ENCODE data around the gene ZNF124. TPM values are rescaled to one million over a fixed set of nuclear protein-coding genes. Genes with fewer than 3 reads are reported as not detected.

Gene ZNF124
- polyA plus RNA-seq, 1 donor from 2014 or later, result 23.6 TPM

DNA sequence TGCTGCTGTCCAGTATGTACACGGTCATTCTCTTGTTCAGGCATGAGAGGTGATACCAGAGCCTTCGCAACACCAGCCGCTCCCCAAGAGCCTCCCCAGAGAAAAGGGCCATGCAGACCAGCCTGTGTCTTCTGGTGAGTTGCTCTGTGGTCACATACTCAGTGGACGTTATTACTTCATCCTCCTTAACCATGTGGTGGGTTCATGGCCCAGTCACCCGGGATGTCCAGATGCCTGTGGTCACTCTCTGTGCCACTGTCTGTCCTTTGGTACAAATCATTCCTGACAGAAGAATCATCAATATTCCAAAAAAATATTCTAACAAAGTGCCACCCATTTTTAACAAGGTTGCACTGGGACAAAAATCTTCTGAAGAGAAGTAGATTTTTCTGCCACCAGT is 8.8 kb upstream of the ZNF124 start:
- Histone ChIP-seq H3K4me3 (ENCODE audit: low read length) (no peak overlapping the region), H3K27me3 (ENCODE audit: insufficient read depth, low read depth, low read length) (no peaks in the 10 kb centered on the region), H3K36me3 (ENCODE audit: insufficient read depth, low read length) (no peaks in the 10 kb centered on the region), H3F3A (ENCODE audit: insufficient read depth, low read length, poor library complexity, severe bottlenecking) (no peaks in the 10 kb centered on the region), H3K27ac (ENCODE audit: low read length) (no peak overlapping the region), H2AFZ (ENCODE audit: low read depth, low read length) (no peak overlapping the region), H3K4me2 (ENCODE audit: low read length) (no peak overlapping the region), H3K79me2 (replicated peaks; ENCODE audit: insufficient read depth, low read length) (no peaks in the 10 kb centered on the region), H3K9me2 (ENCODE audit: insufficient read depth, low read length) (no peaks in the 10 kb centered on the region), H4K20me1 (ENCODE audit: insufficient read depth) (no peaks in the 10 kb centered on the region), H3K9me3 (ENCODE audit: low read length) (no peaks in the 10 kb centered on the region), H3K9ac (ENCODE audit: low read length) (no peak overlapping the region)
- no peak for TF ChIP-seq TAF1 (IDR thresholded peaks at IDR 0.05; ENCODE audit: low read depth)
- TF ChIP-seq, protein P1, sequence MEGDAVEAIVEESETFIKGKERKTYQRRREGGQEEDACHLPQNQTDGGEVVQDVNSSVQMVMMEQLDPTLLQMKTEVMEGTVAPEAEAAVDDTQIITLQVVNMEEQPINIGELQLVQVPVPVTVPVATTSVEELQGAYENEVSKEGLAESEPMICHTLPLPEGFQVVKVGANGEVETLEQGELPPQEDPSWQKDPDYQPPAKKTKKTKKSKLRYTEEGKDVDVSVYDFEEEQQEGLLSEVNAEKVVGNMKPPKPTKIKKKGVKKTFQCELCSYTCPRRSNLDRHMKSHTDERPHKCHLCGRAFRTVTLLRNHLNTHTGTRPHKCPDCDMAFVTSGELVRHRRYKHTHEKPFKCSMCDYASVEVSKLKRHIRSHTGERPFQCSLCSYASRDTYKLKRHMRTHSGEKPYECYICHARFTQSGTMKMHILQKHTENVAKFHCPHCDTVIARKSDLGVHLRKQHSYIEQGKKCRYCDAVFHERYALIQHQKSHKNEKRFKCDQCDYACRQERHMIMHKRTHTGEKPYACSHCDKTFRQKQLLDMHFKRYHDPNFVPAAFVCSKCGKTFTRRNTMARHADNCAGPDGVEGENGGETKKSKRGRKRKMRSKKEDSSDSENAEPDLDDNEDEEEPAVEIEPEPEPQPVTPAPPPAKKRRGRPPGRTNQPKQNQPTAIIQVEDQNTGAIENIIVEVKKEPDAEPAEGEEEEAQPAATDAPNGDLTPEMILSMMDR (IDR thresholded peaks at IDR 0.05; ENCODE audit: poor library complexity, severe bottlenecking), result no peak
- no peak for TF ChIP-seq EZH2 (IDR thresholded peaks at IDR 0.05; ENCODE audit: borderline replicate concordance, insufficient read depth, low read length, poor library complexity, severe bottlenecking)
- TF ChIP-seq EP300 (conservative IDR thresholded peaks at IDR 0.05; ENCODE audit: poor library complexity, severe bottlenecking), result no peak
- no peak for TF ChIP-seq POLR2AphosphoS5 (IDR thresholded peaks at IDR 0.05)
- no peak for TF ChIP-seq RAD21 (conservative IDR thresholded peaks at IDR 0.05)
- no peak for TF ChIP-seq MXI1 (conservative IDR thresholded peaks at IDR 0.05; ENCODE audit: poor library complexity, severe bottlenecking)
- TF ChIP-seq SMC3 (conservative IDR thresholded peaks at IDR 0.05; ENCODE audit: poor library complexity), result no peak
- no peak for TF ChIP-seq REST (IDR thresholded peaks at IDR 0.05; ENCODE audit: borderline replicate concordance)

DNA sequence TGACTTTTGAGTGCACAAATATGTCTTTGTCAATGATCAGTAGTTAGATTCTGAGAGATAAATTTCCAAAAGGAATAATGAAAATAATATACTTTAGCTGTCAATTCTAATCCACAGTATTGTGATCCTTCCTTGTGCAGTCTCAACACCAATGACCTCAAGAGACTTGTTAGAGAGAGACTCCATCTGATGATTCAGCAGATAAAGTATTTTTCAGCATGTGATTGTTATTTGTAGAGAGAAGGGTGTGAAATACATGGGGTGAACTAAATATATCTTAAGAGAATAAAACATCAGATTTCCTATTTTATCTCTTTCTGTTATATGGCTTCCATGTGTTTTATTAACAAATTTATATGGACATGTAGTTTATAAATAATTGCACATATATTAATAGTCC is 5.9 kb upstream of the ZNF124 start:
- H3F3A ChIP-seq (ENCODE audit: insufficient read depth, low read length, poor library complexity, severe bottlenecking), result no peaks in the 10 kb centered on the region
- TF ChIP-seq, protein P1 (IDR thresholded peaks at IDR 0.05; ENCODE audit: poor library complexity, severe bottlenecking), result no peak
- no peak for TF ChIP-seq RAD21 (conservative IDR thresholded peaks at IDR 0.05)
- TF ChIP-seq POLR2AphosphoS5 (IDR thresholded peaks at IDR 0.05), result no peak
- no peak for TF ChIP-seq REST (IDR thresholded peaks at IDR 0.05; ENCODE audit: borderline replicate concordance)
- TF ChIP-seq EP300 (conservative IDR thresholded peaks at IDR 0.05; ENCODE audit: poor library complexity, severe bottlenecking), result no peak
- no peak for TF ChIP-seq EZH2 (IDR thresholded peaks at IDR 0.05; ENCODE audit: borderline replicate concordance, insufficient read depth, low read length, poor library complexity, severe bottlenecking)
- TF ChIP-seq SMC3 (conservative IDR thresholded peaks at IDR 0.05; ENCODE audit: poor library complexity), result no peak
- no peak for TF ChIP-seq TAF1 (IDR thresholded peaks at IDR 0.05; ENCODE audit: low read depth)
- TF ChIP-seq MXI1 (conservative IDR thresholded peaks at IDR 0.05; ENCODE audit: poor library complexity, severe bottlenecking), result no peak
- H3K4me2 ChIP-seq (ENCODE audit: low read length), result no peak overlapping the region
- no peaks in the 10 kb centered on the region for H3K9me2 ChIP-seq (ENCODE audit: insufficient read depth, low read length)
- no peaks in the 10 kb centered on the region for H3K27me3 ChIP-seq (ENCODE audit: insufficient read depth, low read depth, low read length)
- no peak overlapping the region for H3K4me3 ChIP-seq (ENCODE audit: low read length)
- H3K79me2 ChIP-seq (replicated peaks; ENCODE audit: insufficient read depth, low read length), result no peaks in the 10 kb centered on the region
- H3K36me3 ChIP-seq (ENCODE audit: insufficient read depth, low read length), result no peaks in the 10 kb centered on the region
- H3K9me3 ChIP-seq (ENCODE audit: low read length), result no peaks in the 10 kb centered on the region
- H3K27ac ChIP-seq (ENCODE audit: low read length), result no peak overlapping the region
- H3K9ac ChIP-seq (ENCODE audit: low read length), result no peak overlapping the region
- H2AFZ ChIP-seq (ENCODE audit: low read depth, low read length), result no peak overlapping the region
- no peaks in the 10 kb centered on the region for H4K20me1 ChIP-seq (ENCODE audit: insufficient read depth)

Measured in neural cell (in vitro differentiated cells).